CD4-positive, alpha-beta T cell treated with Interleukin-17A for 4 hours (primary cell): ENCODE results near the gene CHCHD6.
A peak's percentile ranks its signal among the peaks of the same experiment; 100 is the strongest.

Experiments
- DNase-seq: peaks from one replicate; pipeline ENCODE4 v3.0.0-alpha.2; 2020; ENCODE audit warnings: mixed read lengths

The CHCHD6 gene, protein sequence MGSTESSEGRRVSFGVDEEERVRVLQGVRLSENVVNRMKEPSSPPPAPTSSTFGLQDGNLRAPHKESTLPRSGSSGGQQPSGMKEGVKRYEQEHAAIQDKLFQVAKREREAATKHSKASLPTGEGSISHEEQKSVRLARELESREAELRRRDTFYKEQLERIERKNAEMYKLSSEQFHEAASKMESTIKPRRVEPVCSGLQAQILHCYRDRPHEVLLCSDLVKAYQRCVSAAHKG

DNA sequence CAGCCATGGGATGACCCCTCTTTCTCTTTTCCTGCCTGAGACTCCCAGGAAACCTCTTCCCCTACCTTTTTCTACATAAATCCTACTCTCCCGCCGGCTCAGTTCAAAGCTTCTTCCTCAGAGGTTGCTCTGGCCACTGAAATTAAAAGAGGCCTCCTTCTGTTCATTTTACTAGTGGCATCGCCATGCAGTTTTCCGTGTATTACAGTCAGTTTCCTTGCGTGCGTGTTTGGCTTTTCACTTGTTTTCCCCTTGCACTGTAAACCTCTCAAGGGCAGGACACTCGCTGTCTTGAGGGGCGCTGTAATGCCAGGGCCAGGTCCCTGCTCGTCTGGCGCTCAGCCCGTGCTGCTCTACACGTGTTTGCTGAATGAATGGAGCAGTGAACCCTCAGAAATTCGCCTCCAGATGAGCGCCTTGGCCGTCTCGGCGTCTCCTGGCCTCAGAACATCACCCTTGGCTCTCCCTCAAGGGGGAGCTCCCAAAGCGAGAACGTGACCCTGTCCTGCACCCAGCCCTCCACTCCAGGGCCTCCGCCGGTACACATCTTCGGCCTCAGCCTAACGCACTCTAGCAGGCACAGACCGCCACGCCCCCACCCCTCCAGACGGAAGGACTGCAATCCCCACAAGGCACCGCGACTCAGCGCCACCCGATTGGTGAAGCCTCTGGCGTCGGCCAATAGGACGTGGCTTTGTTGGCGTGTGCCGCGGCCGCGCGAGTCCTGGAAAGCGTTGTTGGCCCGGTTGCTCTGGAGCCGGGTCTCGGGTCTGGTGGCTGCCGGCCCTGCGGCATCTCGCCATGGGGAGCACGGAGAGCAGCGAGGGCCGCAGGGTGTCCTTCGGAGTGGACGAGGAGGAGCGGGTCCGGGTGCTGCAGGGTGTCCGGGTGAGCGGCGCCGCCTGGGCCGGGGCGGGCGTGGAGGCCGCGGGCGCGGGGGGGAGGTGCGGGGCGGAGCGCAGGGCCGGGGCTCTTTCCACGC lies at the start of gene CHCHD6:
CHCHD6 (plus strand) TSS at position 729 of the 982 bp plus-strand sequence; CDS start at position 802, 73 bp downstream.
- peak; percentile 98 for DNase-seq

DNA sequence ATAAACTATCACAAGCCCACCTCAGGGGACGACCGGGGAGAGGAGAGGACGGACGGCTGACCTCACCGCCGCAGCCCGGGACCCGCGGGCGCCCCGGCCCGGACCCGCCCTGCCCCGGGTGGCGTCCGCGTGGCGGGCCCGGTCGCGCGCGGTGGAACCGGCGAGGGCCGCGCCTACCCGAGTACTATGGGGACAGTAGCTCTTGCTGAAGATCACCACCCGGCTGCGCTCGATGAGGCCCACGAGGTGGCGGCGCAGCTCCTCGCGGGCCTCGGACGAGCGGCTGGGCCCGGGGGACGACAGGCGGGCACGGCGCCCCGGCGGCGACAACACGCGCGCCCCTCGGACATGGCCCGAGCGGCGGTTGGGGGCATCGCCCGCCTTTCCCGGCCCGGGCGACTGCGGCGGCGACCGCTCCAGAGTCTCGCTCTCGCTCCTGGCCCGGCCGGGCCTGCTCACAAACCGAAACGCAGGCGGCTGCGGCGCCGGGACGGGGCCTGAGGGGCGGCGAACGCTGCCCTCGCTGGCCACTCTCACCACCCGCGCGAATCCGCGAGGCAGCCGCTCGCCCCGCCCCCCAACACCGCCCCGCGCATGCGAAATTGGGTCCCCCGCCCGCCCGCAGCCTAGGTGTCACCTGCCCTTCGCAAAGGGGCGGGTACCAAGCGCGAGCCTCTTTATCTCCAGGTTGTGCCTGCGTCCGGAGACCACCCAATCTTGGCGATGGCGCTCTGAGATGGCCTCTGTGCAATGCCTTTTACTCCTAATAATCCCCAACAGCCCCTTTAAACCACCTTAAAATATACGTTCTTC lies 49.3 kb upstream of the CHCHD6 start, which contains the start of gene TXNRD3:
TXNRD3 (minus strand) TSS at position 554 of the 813 bp plus-strand sequence.
- DNase-seq: peak; percentile 89

DNA sequence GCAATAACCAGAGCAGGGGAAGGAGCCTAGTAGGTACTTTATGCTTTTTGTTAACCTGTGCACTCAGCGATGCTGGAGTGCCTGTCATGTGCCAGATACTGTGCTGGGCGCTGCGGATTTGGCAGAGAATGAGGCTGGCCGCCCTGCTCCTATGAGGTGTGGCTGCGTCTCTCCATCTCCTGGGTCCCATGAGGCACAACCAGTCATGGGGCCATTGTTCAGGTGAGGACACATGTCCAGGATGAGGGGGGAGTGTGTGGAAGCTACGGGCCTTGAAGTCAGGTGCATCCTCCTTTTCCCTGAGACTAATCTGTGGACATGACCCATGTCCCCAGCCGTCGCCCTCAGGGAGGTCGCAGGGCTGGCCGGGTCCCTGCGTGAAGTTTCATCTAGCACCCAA lies 48.2 kb upstream of the CHCHD6 start:
- no peak for DNase-seq

- DNase-seq: no peak
These were observed 47.5 kb upstream of the CHCHD6 start for GRCh38 chr3:126656371-126657134.

- DNase-seq: no peak
These were observed 46.1 kb upstream of the CHCHD6 start for GRCh38 chr3:126657901-126658300.

DNA sequence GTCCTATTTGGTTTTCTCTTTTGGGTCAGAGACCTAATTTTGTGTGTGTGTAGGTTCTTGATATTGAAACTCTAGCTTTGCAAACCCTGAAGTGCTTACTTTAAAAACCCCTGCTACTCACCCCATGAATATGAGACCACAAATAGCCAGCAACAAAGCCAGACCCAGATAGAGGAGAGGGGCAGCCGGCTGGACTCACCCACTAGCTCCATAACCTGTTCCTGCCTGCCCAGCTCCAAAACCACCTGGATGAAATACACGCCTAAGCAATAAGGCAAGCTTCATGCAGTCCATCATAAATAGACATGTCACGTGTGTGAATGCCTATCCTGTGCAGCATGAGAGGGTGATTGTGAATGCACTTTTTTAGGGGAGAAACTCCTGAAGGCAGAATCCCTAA lies 45.5 kb upstream of the CHCHD6 start:
- no peak for DNase-seq

GRCh38 chr3:126659915-126660886 lies 43.8 kb upstream of the CHCHD6 start:
- DNase-seq: no peak

GRCh38 chr3:126661532-126662364 lies 42.3 kb upstream of the CHCHD6 start:
- DNase-seq: no peak

DNA sequence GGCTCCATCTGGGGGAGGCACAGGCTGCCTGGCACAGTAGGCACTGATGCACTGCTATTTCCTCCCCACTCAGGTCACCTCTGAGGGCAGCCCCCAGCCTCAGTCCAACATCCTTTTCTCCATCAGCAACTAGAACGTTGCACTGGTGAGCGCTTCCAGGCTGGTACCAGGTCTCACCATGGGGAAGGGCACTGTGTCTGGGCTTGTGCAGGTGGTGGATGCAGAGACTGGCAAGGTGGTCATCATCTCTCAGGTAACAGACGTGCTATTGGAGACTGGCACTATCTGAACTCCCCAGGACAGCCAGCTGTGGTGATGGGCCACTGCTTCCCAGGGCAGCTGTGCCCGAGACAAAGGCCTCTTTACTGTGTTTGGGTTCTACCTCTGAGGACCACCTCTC lies 40.8 kb upstream of the CHCHD6 start:
- DNase-seq: no peak

DNA sequence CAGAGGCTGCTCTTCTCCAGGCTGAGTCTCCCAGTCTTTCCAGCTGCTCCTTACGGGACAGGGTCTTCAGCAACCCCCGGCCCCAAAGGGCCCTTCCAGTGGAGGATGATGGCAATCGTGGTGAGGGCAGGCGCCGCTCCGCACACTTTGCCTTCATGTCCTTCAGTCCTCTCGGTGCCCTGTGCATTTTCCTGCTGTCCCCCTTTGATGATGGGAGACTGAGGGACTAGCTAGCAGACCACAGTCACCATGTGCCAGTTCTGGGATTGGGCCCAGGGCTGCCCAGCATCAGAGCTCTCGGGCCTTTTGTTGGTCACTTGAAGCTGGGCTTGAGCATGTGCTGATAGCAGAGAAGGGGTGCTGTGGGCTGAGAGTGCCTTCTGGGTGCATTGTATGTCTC lies 40.3 kb upstream of the CHCHD6 start:
- no peak for DNase-seq

- no peak for DNase-seq
These were observed 39.3 kb upstream of the CHCHD6 start for GRCh38 chr3:126664591-126665214.

- no peak for DNase-seq
These were observed 38.7 kb upstream of the CHCHD6 start for GRCh38 chr3:126665221-126665936.

GRCh38 chr3:126665959-126666657 lies 37.9 kb upstream of the CHCHD6 start:
- no peak for DNase-seq

- no peak for DNase-seq
These were observed 37.1 kb upstream of the CHCHD6 start for GRCh38 chr3:126666658-126667528.

GRCh38 chr3:126667631-126668449 lies 36.2 kb upstream of the CHCHD6 start:
- no peak for DNase-seq
